PC-9 (cell line): ENCODE measurements around the gene CDK12. TPM values are rescaled to one million over a fixed set of nuclear protein-coding genes. Genes with fewer than 3 reads are reported as not detected.

ENCODE experiments used
- BruUV-seq: library from RNA; stranded (reverse); fragments of 400-500 nt; replicated peaks from 2 replicates; lab custom pipeline; 2021; lab: Mats Ljungman, UMichigan
- CTCF ChIA-PET: fragments of 300-600 bp; sonication (Branson Sonifier 250); formaldehyde crosslinking; loops from one replicate; lab custom pipeline; 2022; ENCODE audit warnings: antibody characterized with exemption; lab: Charles Lee
- POLR2A ChIA-PET: fragments of 300-600 bp; sonication (Branson Sonifier 250); formaldehyde crosslinking; loops from one replicate; lab custom pipeline; 2022; ENCODE audit warnings: antibody characterized with exemption; ENCODE audit not compliant: unreplicated experiment; lab: Charles Lee
- DNase-seq, 2 experiments: peaks; one replicate each; pipeline versions ENCODE4 v3.0.0 to v3.0.0-alpha.2; 2015 to 2022; ENCODE audit warnings: mixed read lengths in 1 of 2
- H2AFZ ChIP-seq: fragments of 200-600 bp; sonication (generic); 2 replicates; pipeline ENCODE4 v1.8.1; 2017; ENCODE audit warnings: antibody characterized with exemption
- H3F3A ChIP-seq: fragments of 200-600 bp; sonication (generic); 2 replicates; pipeline ENCODE4 v1.8.1; 2017; ENCODE audit warnings: antibody characterized with exemption, mild to moderate bottlenecking, low read depth; ENCODE audit not compliant: insufficient read depth
- H3K27ac ChIP-seq: fragments of 200-600 bp; sonication (generic); 2 replicates; pipeline ENCODE4 v1.6.1; 2016; ENCODE audit warnings: mixed run types
- H3K27me3 ChIP-seq: fragments of 200-600 bp; sonication (generic); 2 replicates; pipeline ENCODE4 v1.6.1; 2016; ENCODE audit warnings: low read depth, mixed run types; ENCODE audit not compliant: insufficient read depth
- H3K36me3 ChIP-seq: fragments of 200-600 bp; sonication (generic); 2 replicates; pipeline ENCODE4 v1.6.1; 2016; ENCODE audit warnings: low read depth, mixed run types
- H3K4me1 ChIP-seq: fragments of 200-600 bp; sonication (generic); replicated peaks from 2 replicates; pipeline ENCODE4 v1.6.1; 2016; ENCODE audit warnings: mixed run types; ENCODE audit not compliant: insufficient read depth
- H3K4me2 ChIP-seq: fragments of 200-600 bp; sonication (generic); 2 replicates; pipeline ENCODE4 v1.6.1; 2017; ENCODE audit warnings: mixed run types
- H3K4me3 ChIP-seq: fragments of 200-600 bp; sonication (generic); 2 replicates; pipeline ENCODE4 v1.6.1; 2016; ENCODE audit warnings: mixed run types
- H3K79me2 ChIP-seq: fragments of 200-600 bp; sonication (generic); 2 replicates; pipeline ENCODE4 v1.6.1; 2017; ENCODE audit warnings: low read depth, mixed run types
- H3K9me2 ChIP-seq: fragments of 200-600 bp; sonication (generic); 2 replicates; pipeline ENCODE4 v1.8.1; 2017; ENCODE audit warnings: mild to moderate bottlenecking; ENCODE audit not compliant: insufficient read depth
- H3K9me3 ChIP-seq: fragments of 200-600 bp; sonication (generic); 2 replicates; pipeline ENCODE4 v1.8.1; 2016; ENCODE audit warnings: low read depth; ENCODE audit not compliant: insufficient read depth
- H4K20me1 ChIP-seq: fragments of 200-600 bp; sonication (generic); 2 replicates; pipeline ENCODE4 v1.8.1; 2017; ENCODE audit not compliant: insufficient read depth
- EZH2 ChIP-seq: fragments of 200-600 bp; sonication (generic); IDR thresholded peaks from 2 replicates; pipeline ENCODE4 v1.8.0; 2017; ENCODE audit warnings: antibody characterized with exemption, low read depth
- intact Hi-C: fragments of 100-400 bp; cut with micrococcal nuclease; formaldehyde crosslinking; loops from one replicate; pipeline ENCODE4 v1.10.0; 2022; ENCODE audit not compliant: unreplicated experiment
- total RNA-seq: library from RNA; stranded (reverse); gene quantifications from 2 replicates; pipeline ENCODE4 v1.2.3, GENCODE V29; 2021
- TF ChIP-seq, protein P1 (sequence below): fragments of 200-600 bp; sonication (generic); conservative IDR thresholded peaks from 2 replicates; pipeline ENCODE4 v1.6.1; 2017; ENCODE audit warnings: mixed run types, antibody characterized with exemption, mild to moderate bottlenecking, moderate library complexity

The CDK12 gene
- total RNA-seq, 1 experiment from 2014 or later = 64.3 TPM

DNA sequence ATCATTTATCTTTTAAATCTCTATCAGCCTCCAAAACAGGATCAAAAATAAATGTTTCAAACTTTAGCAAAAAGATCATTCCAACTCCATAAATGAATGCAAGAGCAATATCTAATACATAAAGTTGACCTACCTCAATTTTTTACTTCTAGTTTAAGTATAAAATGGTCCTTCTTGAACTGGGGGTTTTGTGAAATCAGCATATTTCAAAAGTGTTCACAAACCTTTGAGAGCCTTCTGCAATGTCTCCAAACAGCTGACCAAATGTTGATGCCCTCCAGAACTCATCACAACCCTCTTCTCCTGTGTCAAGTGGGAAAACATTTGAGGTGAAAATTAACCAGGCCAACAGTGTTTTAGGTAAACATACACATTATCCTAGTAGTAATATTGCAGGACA lies 18.0 kb upstream of the CDK12 start:
- Histone ChIP-seq H3K27me3 (no peaks in the 10 kb centered on the region), H3F3A (peaks cover 3% of the 10 kb centered on the region; the same call in 1 of the 2 replicates), H3K4me2 (no peak overlapping the region), H3K9me2 (no peaks in the 10 kb centered on the region), H3K4me1 (no peaks in the 10 kb centered on the region), H3K4me3 (no peak overlapping the region), H3K9me3 (no peaks in the 10 kb centered on the region), H4K20me1 (peaks cover 13% of the 10 kb centered on the region), H3K79me2 (peaks cover 21% of the 10 kb centered on the region), H2AFZ (no peak overlapping the region), H3K36me3 (peaks cover 42% of the 10 kb centered on the region), H3K27ac (no peak overlapping the region)
- no peak for DNase-seq
- TF ChIP-seq, protein P1, sequence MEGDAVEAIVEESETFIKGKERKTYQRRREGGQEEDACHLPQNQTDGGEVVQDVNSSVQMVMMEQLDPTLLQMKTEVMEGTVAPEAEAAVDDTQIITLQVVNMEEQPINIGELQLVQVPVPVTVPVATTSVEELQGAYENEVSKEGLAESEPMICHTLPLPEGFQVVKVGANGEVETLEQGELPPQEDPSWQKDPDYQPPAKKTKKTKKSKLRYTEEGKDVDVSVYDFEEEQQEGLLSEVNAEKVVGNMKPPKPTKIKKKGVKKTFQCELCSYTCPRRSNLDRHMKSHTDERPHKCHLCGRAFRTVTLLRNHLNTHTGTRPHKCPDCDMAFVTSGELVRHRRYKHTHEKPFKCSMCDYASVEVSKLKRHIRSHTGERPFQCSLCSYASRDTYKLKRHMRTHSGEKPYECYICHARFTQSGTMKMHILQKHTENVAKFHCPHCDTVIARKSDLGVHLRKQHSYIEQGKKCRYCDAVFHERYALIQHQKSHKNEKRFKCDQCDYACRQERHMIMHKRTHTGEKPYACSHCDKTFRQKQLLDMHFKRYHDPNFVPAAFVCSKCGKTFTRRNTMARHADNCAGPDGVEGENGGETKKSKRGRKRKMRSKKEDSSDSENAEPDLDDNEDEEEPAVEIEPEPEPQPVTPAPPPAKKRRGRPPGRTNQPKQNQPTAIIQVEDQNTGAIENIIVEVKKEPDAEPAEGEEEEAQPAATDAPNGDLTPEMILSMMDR = no peak
- TF ChIP-seq EZH2 = no peak
- BruUV-seq = no TSS peak
- intact Hi-C loops = no loop called here
- CTCF ChIA-PET = no interaction called here
- POLR2A ChIA-PET = interaction anchor here (0.7 kb wide), 2 partner anchors 18 to 162 kb away, joined by 5 to 10 read pairs; partner anchors contain the start of gene CDK12

DNA sequence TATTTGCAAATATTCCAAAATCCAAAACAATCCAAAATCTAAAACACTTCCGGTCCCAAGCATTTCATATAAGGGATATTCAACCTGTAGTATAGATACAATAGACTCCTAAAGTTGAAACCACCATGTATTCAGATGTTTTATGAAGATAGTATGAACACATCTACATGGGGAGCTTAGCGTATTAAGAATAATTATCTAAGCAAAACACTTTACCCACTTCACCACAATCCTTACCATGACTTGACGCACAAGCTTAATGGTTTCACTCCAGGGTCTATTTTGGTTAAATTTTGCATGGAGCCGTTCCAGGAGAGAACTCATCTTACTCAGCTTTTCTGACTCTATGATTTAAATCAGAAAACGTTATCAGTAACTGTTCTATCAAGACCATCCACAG lies 13.7 kb upstream of the CDK12 start:
- ChIA-PET POLR2A (interaction anchor here (0.7 kb wide), 1 partner anchor 43 kb away, joined by 5 read pairs; no protein-coding TSS in a partner anchor), CTCF (no interaction called here)

DNA sequence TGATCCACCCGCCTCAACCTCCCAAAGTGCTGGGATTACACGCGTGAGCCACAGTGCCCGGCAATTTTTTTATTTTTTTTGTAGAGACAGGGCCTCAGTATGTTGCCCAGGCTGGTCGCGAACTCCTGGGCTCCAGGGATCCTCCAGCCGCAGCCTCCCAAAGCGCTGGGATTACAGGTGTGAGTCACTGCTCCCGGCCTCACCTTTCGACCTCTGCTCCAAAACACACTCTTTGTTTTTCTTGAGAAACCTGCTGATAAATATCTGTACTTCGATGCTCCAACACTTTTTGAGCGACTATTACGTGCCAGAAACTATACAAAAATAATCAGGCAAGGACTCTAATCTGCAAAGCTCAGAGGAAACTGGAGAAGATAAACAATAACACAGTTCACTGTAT lies 11.2 kb upstream of the CDK12 start:
- intact Hi-C loops = loop anchor here (5.0 kb wide), 1 partner anchor 37 kb away; no protein-coding TSS in a partner anchor
- POLR2A ChIA-PET = interaction anchor here (0.7 to 1.6 kb wide), 3 partner anchors 11 to 250 kb away, joined by 3 to 36 read pairs (median 19); partner anchors contain the start of genes CDK12 and RPL19
- H3K9me3 ChIP-seq = no peaks in the 10 kb centered on the region
- H4K20me1 ChIP-seq = peaks cover 12% of the 10 kb centered on the region
- peak overlapping the region; percentile 95 for H3K4me3 ChIP-seq
- H3K36me3 ChIP-seq = peaks cover 20% of the 10 kb centered on the region
- H3K4me2 ChIP-seq = peak overlapping the region; percentile 82
- peak overlapping the region; percentile 84; the same call in 1 of the 2 replicates for H2AFZ ChIP-seq
- CTCF ChIA-PET = no interaction called here
- H3K9me2 ChIP-seq = no peaks in the 10 kb centered on the region
- TF ChIP-seq, protein P1 = no peak
- no peak for TF ChIP-seq EZH2
- H3K27ac ChIP-seq = peak overlapping the region; percentile 82
- H3K79me2 ChIP-seq = peaks cover 55% of the 10 kb centered on the region
- no peaks in the 10 kb centered on the region for H3K27me3 ChIP-seq
- H3K4me1 ChIP-seq = peaks cover 6% of the 10 kb centered on the region
- no TSS peak for BruUV-seq
- peak; percentile 15 to 57 for DNase-seq
- H3F3A ChIP-seq = peaks cover 33% of the 10 kb centered on the region

More for the DNA sequence above, 13.7 kb upstream of the CDK12 start:
- Histone ChIP-seq H3K27ac (no peak overlapping the region), H3K36me3 (peaks cover 28% of the 10 kb centered on the region), H3F3A (peaks cover 25% of the 10 kb centered on the region), H3K27me3 (no peaks in the 10 kb centered on the region), H3K4me1 (peaks cover 6% of the 10 kb centered on the region), H3K79me2 (peaks cover 55% of the 10 kb centered on the region), H2AFZ (no peak overlapping the region), H3K9me3 (no peaks in the 10 kb centered on the region), H3K9me2 (no peaks in the 10 kb centered on the region), H3K4me3 (no peak overlapping the region), H4K20me1 (peaks cover 12% of the 10 kb centered on the region), H3K4me2 (no peak overlapping the region)
- TF ChIP-seq, protein P1 = no peak
- TF ChIP-seq EZH2 = no peak
- no peak for DNase-seq
- BruUV-seq = no TSS peak
- intact Hi-C loops = no loop called here
